ENCODE measurements around the gene ERN1.
"Not testable (repeated sequence)": the region's sequence is repeated elsewhere in the genome, so short reads cannot be mapped to it uniquely, and the experiment has no call there.

ERN1 gene

DNA sequence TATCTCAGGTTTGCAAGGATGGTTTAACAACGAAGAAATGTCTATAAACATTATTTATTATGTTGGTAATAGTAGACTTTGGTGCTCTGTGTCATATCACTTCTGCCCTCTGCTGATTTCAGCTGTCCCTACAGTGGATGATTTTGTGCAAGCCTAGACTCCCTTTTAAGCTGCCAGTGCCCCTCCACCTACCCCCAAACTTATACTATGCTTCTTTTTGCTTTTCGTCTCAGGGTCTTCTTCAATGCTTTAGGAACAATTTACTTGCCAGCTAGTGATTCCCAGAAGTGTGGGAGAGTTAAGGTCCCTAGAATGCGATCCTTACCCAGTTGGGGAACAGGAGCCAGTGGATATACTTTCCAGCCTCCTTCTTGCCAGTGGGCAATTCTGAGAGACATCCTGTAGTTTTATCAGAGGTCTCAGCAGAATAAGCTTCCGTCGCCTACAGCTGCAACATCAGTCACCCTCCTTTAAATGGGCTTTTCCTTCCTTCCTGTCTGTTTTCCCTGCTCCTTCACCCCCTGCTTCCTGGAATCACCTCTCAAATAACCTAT is 113.6 kb downstream of the ERN1 start:
- DNase-seq (ENCODE audit: low read depth), result no peak
- TF ChIP-seq, protein P1, sequence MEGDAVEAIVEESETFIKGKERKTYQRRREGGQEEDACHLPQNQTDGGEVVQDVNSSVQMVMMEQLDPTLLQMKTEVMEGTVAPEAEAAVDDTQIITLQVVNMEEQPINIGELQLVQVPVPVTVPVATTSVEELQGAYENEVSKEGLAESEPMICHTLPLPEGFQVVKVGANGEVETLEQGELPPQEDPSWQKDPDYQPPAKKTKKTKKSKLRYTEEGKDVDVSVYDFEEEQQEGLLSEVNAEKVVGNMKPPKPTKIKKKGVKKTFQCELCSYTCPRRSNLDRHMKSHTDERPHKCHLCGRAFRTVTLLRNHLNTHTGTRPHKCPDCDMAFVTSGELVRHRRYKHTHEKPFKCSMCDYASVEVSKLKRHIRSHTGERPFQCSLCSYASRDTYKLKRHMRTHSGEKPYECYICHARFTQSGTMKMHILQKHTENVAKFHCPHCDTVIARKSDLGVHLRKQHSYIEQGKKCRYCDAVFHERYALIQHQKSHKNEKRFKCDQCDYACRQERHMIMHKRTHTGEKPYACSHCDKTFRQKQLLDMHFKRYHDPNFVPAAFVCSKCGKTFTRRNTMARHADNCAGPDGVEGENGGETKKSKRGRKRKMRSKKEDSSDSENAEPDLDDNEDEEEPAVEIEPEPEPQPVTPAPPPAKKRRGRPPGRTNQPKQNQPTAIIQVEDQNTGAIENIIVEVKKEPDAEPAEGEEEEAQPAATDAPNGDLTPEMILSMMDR (IDR thresholded peaks at IDR 0.05; ENCODE audit: control insufficient read depth, extremely low read depth, insufficient read depth), result peak; percentile 21; the same call in 1 of the 2 replicates
- no peak overlapping the region for H3K4me3 ChIP-seq (ENCODE audit: low read depth, low read length)

DNA sequence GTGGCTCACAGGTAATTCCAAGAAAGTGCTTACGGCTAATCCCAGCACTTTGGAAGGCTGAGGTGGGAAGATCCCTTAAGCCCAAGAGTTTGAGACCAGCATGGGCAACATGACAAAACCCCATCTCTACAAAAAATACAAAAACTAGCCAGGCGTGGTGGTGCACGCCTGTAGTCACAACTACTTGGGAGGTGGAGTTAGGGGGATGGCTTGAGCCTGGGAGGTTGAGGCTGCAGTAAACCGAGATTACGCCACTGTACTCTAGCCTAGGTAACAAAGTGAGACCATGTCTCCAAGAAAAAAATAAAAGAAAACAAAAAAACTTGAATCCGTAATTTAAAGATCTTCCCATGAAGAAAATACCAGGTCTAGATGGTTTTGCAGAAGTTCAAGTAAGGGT is 114.5 kb downstream of the ERN1 start:
- no peak for DNase-seq (ENCODE audit: low read depth)
- H3K4me3 ChIP-seq (ENCODE audit: low read depth, low read length), result no peak overlapping the region
- TF ChIP-seq, protein P1 (IDR thresholded peaks at IDR 0.05; ENCODE audit: control insufficient read depth, extremely low read depth, insufficient read depth), result no peak

GRCh38 chr17:64009571-64010402 is 120.2 kb downstream of the ERN1 start:
- DNase-seq (ENCODE audit: low read depth), result no peak
- TF ChIP-seq, protein P1 (IDR thresholded peaks at IDR 0.05; ENCODE audit: control insufficient read depth, extremely low read depth, insufficient read depth), result no peak
- no peak overlapping the region for H3K4me3 ChIP-seq (ENCODE audit: low read depth, low read length)

DNA sequence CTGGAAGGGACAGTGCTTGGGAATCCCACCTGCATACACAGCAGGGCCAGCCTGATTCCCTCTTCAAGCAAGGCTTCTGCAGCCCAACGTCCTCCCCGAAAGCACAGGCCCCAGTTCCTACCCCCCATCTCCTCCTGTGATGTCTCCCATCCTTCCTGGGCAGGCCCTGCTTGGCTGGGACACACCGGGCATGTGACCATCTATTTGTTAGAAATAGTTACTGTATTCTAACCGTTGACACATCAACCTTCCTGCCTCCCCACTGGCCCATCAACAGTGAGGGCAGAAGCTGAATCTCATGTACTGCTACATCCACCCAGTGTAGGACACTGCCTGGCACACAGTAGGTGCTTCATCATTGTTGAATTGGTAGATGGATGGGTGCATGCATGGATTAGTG is 121.1 kb downstream of the ERN1 start:
- no peak overlapping the region for H3K4me3 ChIP-seq (ENCODE audit: low read depth, low read length)
- DNase-seq (ENCODE audit: low read depth), result no peak
- TF ChIP-seq, protein P1 (IDR thresholded peaks at IDR 0.05; ENCODE audit: control insufficient read depth, extremely low read depth, insufficient read depth), result no peak

- TF ChIP-seq, protein P1 (IDR thresholded peaks at IDR 0.05; ENCODE audit: control insufficient read depth, extremely low read depth, insufficient read depth), result no peak
- no peak overlapping the region for H3K4me3 ChIP-seq (ENCODE audit: low read depth, low read length)
- DNase-seq (ENCODE audit: low read depth), result no peak
Observed at GRCh38 chr17:64008346-64008745, 121.6 kb downstream of the ERN1 start.

DNA sequence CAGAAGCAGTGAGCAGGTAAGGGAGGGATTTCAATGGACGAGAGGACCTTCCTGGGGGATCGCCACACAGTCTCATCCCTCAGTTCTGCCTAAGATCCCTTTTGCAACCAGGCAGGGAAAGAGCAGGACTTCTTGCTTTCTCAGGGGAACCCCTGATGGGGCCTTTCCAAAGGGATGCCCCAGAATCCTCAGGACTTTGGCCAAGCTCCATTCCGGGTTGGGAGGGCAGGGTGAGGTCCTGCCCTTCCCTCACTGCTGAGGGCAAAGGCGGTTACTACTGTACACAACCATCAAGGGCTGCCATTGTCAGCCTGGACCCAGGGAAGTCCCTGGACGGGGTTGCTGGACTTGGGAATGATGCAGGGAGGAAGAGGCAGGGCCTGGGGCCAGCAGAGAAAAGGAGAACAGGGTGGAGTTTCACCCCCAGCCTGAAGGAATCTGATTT is 122.1 kb downstream of the ERN1 start:
- H3K4me3 ChIP-seq (ENCODE audit: low read depth, low read length), result no peak overlapping the region
- TF ChIP-seq, protein P1 (IDR thresholded peaks at IDR 0.05; ENCODE audit: control insufficient read depth, extremely low read depth, insufficient read depth), result no peak
- no peak for DNase-seq (ENCODE audit: low read depth)

GRCh38 chr17:64007089-64007837 is 122.7 kb downstream of the ERN1 start:
- DNase-seq (ENCODE audit: low read depth); H3K4me3 ChIP-seq (ENCODE audit: low read depth, low read length): not testable (repeated sequence)
